Gastrocnemius medialis (tissue), 4 donors: Measurements from ENCODE around the gene HSBP1L1. TPM values are rescaled to one million over a fixed set of nuclear protein-coding genes. Genes with fewer than 3 reads are reported as not detected.

Source experiments
- ATAC-seq, 2 donors: fragments of 150-250 bp; one replicate each; pipeline ENCODE4 v1.9.1; 2016
- DNase-seq, 2 donors: peaks; one replicate each; pipeline ENCODE4 v3.0.0-alpha.2; 2019
- H3K27ac ChIP-seq, 4 donors: fragments of 200-600 bp; sonication (generic); 1 replicate in 1 of 4; 2 replicates in 3 of 4; pipeline ENCODE4 v1.5.1; 2016 to 2018; ENCODE audit warnings: mild to moderate bottlenecking in 2 of 4, moderate library complexity in 1 of 4
- H3K27me3 ChIP-seq, 3 donors: fragments of 200-600 bp; sonication (generic) in 2 of 3; 1 replicate in 1 of 3; 2 replicates in 2 of 3; pipeline versions ENCODE4 v1.5.1 to v1.6.0; 2016 to 2019; ENCODE audit warnings: mild to moderate bottlenecking in 1 of 3, moderate library complexity in 1 of 3
- H3K36me3 ChIP-seq, 2 donors: fragments of 200-600 bp; sonication (generic) in 1 of 2; one replicate each; pipeline ENCODE4 v1.5.1; 2017 to 2018
- H3K4me1 ChIP-seq, 2 donors: fragments of 200-600 bp; sonication (generic) in 1 of 2; one replicate each; pipeline ENCODE4 v1.5.1; 2016 to 2017; ENCODE audit warnings: mild to moderate bottlenecking in 2 of 2
- H3K4me3 ChIP-seq, 4 donors: fragments of 200-600 bp; sonication (generic) in 3 of 4; 1 replicate in 1 of 4; 2 replicates in 3 of 4; pipeline ENCODE4 v1.5.1; 2016 to 2019; ENCODE audit warnings: mild to moderate bottlenecking in 2 of 4
- H3K9me3 ChIP-seq, 3 donors: fragments of 200-600 bp; sonication (generic) in 2 of 3; 1 replicate in 1 of 3; 2 replicates in 2 of 3; pipeline ENCODE4 v1.5.1; 2016 to 2019
- CTCF ChIP-seq, 5 experiments: fragments of 450-650 bp in 3 of 5; fragments of 200-600 bp in 2 of 5; sonication (generic) in 2 of 5; IDR thresholded peaks in 4 of 5; conservative IDR thresholded peaks in 1 of 5; 1 replicate in 4 of 5; 2 replicates in 1 of 5; pipeline ENCODE4 v1.5.1; 2016 to 2019; ENCODE audit warnings: antibody characterized with exemption in 5 of 5, mild to moderate bottlenecking in 3 of 5, moderate library complexity in 3 of 5
- POLR2A ChIP-seq, 2 donors: fragments of 450-650 bp; IDR thresholded peaks; one replicate each; pipeline ENCODE4 v1.6.1; 2017; ENCODE audit warnings: antibody characterized with exemption in 2 of 2, mild to moderate bottlenecking in 2 of 2, moderate library complexity in 2 of 2
- in situ Hi-C, 4 donors: fragments of 200-750 bp; cut with MboI; loops; one replicate each; pipeline versions ENCODE4 v1.15.0 to v1.8.0; 2017; ENCODE audit warnings: low sequenced_read_pairs in 4 of 4
- intact Hi-C: fragments of 100-400 bp; cut with DNase I; formaldehyde crosslinking; loops from one replicate; pipeline ENCODE4 v1.15.1; 2023; ENCODE audit warnings: low total_unique reads
- total RNA-seq, 4 donors: library from RNA; depleted of rRNA; stranded (reverse); fragments of >200 nt; gene quantifications; one replicate each; pipeline versions ENCODE4 v1.1.0 to v1.2.3, GENCODE V29; 2016

HSBP1L1 gene
- total RNA-seq, 4 donors from 2014 or later: 0.94 to 13.4 (median 6.9) TPM

- TF ChIP-seq POLR2A (IDR thresholded peaks at IDR 0.05) (no peak), CTCF (IDR thresholded peaks at IDR 0.05 in 4 of 5, conservative IDR thresholded peaks at IDR 0.05 in 1 of 5) (no peak)
- Histone ChIP-seq H3K4me3 (no peak overlapping the region), H3K4me1 (peaks cover 28 to 45% of the 10 kb centered on the region in 2 donors), H3K27ac (no peak overlapping the region), H3K27me3 (no peaks in the 10 kb centered on the region), H3K36me3 (peaks cover 0 to 32% of the 10 kb centered on the region in 2 donors), H3K9me3 (peaks cover 0 to 11% (median 0%) of the 10 kb centered on the region in 3 donors)
- ATAC-seq (no peak), DNase-seq (no peak)
- intact Hi-C loops (no loop called here), in situ Hi-C loops (no loop called here)
These were observed 34.3 kb upstream of the HSBP1L1 start for GRCh38 chr18:79930020-79930642.

- H3K36me3 ChIP-seq: peaks cover 0 to 36% of the 10 kb centered on the region in 2 donors
- TF ChIP-seq CTCF (IDR thresholded peaks at IDR 0.05 in 4 of 5, conservative IDR thresholded peaks at IDR 0.05 in 1 of 5): no peak
- TF ChIP-seq POLR2A (IDR thresholded peaks at IDR 0.05): no peak
These were observed 33.0 kb upstream of the HSBP1L1 start for GRCh38 chr18:79931475-79931874.

GRCh38 chr18:79932907-79933306 is 31.5 kb upstream of the HSBP1L1 start:
- Histone ChIP-seq H3K27me3 (no peaks in the 10 kb centered on the region), H3K36me3 (peaks cover 0 to 40% of the 10 kb centered on the region in 2 donors), H3K27ac (no peak overlapping the region), H3K4me3 (no peak overlapping the region), H3K9me3 (peaks cover 0 to 11% (median 0%) of the 10 kb centered on the region in 3 donors), H3K4me1 (peaks cover under 1 to 17% of the 10 kb centered on the region in 2 donors)
- DNase-seq: no peak
- no peak for TF ChIP-seq POLR2A (IDR thresholded peaks at IDR 0.05)
- no peak for TF ChIP-seq CTCF (IDR thresholded peaks at IDR 0.05 in 4 of 5, conservative IDR thresholded peaks at IDR 0.05 in 1 of 5)
- no peak for ATAC-seq
- in situ Hi-C loops: no loop called here
- intact Hi-C loops: no loop called here

More at GRCh38 chr18:79931475-79931874, 33.0 kb upstream of the HSBP1L1 start:
- in situ Hi-C loops (no loop called here), intact Hi-C loops (no loop called here)
- Histone ChIP-seq H3K4me3 (no peak overlapping the region), H3K27ac (no peak overlapping the region), H3K27me3 (no peaks in the 10 kb centered on the region), H3K4me1 (peaks cover 15 to 32% of the 10 kb centered on the region in 2 donors), H3K9me3 (peaks cover 0 to 11% (median 0%) of the 10 kb centered on the region in 3 donors)
- ATAC-seq (no peak), DNase-seq (no peak)

GRCh38 chr18:79933765-79934164 is 30.7 kb upstream of the HSBP1L1 start:
- intact Hi-C loops: no loop called here
- Histone ChIP-seq H3K36me3 (peaks cover 0 to 32% of the 10 kb centered on the region in 2 donors), H3K4me3 (no peak overlapping the region), H3K9me3 (peaks cover 0 to 11% (median 0%) of the 10 kb centered on the region in 3 donors), H3K4me1 (peaks cover 8 to 17% of the 10 kb centered on the region in 2 donors), H3K27ac (no peak overlapping the region), H3K27me3 (no peaks in the 10 kb centered on the region)
- DNase-seq: peak in 1 of 2 donors; percentile 9
- no peak for ATAC-seq
- no peak for TF ChIP-seq CTCF (IDR thresholded peaks at IDR 0.05 in 4 of 5, conservative IDR thresholded peaks at IDR 0.05 in 1 of 5)
- TF ChIP-seq POLR2A (IDR thresholded peaks at IDR 0.05): no peak
- in situ Hi-C loops: no loop called here
